ENCODE measurements around the gene LCE2C. TPM values are rescaled to one million over a fixed set of nuclear protein-coding genes. Genes with fewer than 3 reads are reported as not detected.

The LCE2C gene
- total RNA-seq, 1 experiment from 2014 or later, result not detected

GRCh38 chr1:152697701-152698600 lies 22.9 kb downstream of the LCE2C start, which contains the start of gene LCE2A:
Gene LCE2A (plus strand): TSS chr1:152698345. CDS start chr1:152698902, 557 bp downstream.
- Histone ChIP-seq H4K5ac (ENCODE audit: insufficient read length, low read depth, low read length) (no peak within 1 kb of the TSS), H4K91ac (ENCODE audit: insufficient read length, low read depth, low read length) (no peak within 1 kb of the TSS), H3T11ph (ENCODE audit: low read length) (no peak within 1 kb of the TSS), H3K56ac (ENCODE audit: insufficient read length, low read depth, low read length) (no peak within 1 kb of the TSS), H2BK120ac (ENCODE audit: low read depth, low read length, poor library complexity, severe bottlenecking) (no peak within 1 kb of the TSS), H3K9ac (ENCODE audit: extremely low read depth, insufficient read length, low read length) (no peak within 1 kb of the TSS), H2BK12ac (ENCODE audit: insufficient read length, low read depth, low read length) (no peak within 1 kb of the TSS), H4K20me1 (ENCODE audit: control insufficient read depth, insufficient read depth, insufficient read length) (no peaks in the 10 kb centered on the region), H3K27ac (ENCODE audit: insufficient read length, low read depth, low read length) (no peak within 1 kb of the TSS), H4K8ac (replicated peaks; ENCODE audit: insufficient read length, low read depth, low read length) (no peak within 1 kb of the TSS), H3K23me2 (ENCODE audit: insufficient read length, low read depth, low read length, poor library complexity, severe bottlenecking) (no peaks in the 10 kb centered on the region), H3K27me3 (ENCODE audit: insufficient read depth, low read length) (no peaks in the 10 kb centered on the region), H3K9me3 (ENCODE audit: control insufficient read depth, low read depth, low read length) (peaks cover 53% of the 10 kb centered on the region), H3K4ac (ENCODE audit: low read depth, low read length) (no peak within 1 kb of the TSS), H3K4me2 (ENCODE audit: insufficient read depth, insufficient read length, low read length) (no peak within 1 kb of the TSS), H2BK15ac (ENCODE audit: low read depth, low read length) (no peak within 1 kb of the TSS), H3K18ac (ENCODE audit: insufficient read length, low read depth, low read length) (no peak within 1 kb of the TSS), H3K23ac (ENCODE audit: insufficient read length, low read depth, low read length) (no peak within 1 kb of the TSS), H3K14ac (ENCODE audit: insufficient read depth, low read length) (no peak within 1 kb of the TSS), H3K79me2 (ENCODE audit: insufficient read depth, low read length) (no peaks in the 10 kb centered on the region), H3K79me1 (ENCODE audit: insufficient read depth, low read depth, low read length, poor library complexity, severe bottlenecking) (no peaks in the 10 kb centered on the region), H2BK20ac (ENCODE audit: low read depth, low read length, poor library complexity, severe bottlenecking) (no peak within 1 kb of the TSS), H2AK5ac (ENCODE audit: insufficient read length, low read length) (no peak within 1 kb of the TSS), H2AFZ (ENCODE audit: low read length) (no peak within 1 kb of the TSS), H3K4me1 (ENCODE audit: insufficient read depth, low read length) (no peaks in the 10 kb centered on the region), H2BK5ac (ENCODE audit: insufficient read length, low read length) (no peak within 1 kb of the TSS)
- no peak for TF ChIP-seq CTCF (conservative IDR thresholded peaks at IDR 0.05)
- H3K36me3 Mint-ChIP-seq (ENCODE audit: insufficient read depth in 1 of 3, low read depth in 3 of 3), result peaks cover 5 to 24% (median 11%) of the 10 kb centered on the region in 3 experiments; a peak in 6 of 7 replicates
- no peaks in the 10 kb centered on the region; the same call in 1 of the 2 replicates for H3K27me3 Mint-ChIP-seq (ENCODE audit: low read depth)
- no peak within 1 kb of the TSS for H3K4me3 Mint-ChIP-seq
- no CpG with 5 or more reads among the region's 4 CpGs for WGBS (ENCODE audit: extremely low coverage, insufficient read length, low lambda C conversion rate)
- H3K9me3 Mint-ChIP-seq, result peaks cover 94 to 98% of the 10 kb centered on the region in 2 experiments
- H3K4me1 Mint-ChIP-seq, result no peaks in the 10 kb centered on the region
- no peak for DNase-seq
- no peak within 1 kb of the TSS for H3K27ac Mint-ChIP-seq
